ENCODE measurements around the gene BCO1. TPM values are rescaled to one million over a fixed set of nuclear protein-coding genes. Genes with fewer than 3 reads are reported as not detected.

The BCO1 gene
- total and polyA plus RNA-seq, 2 of the 4 experiments (the other 2 are of a cell fraction), result not detected

- Histone ChIP-seq H3K4ac (ENCODE audit: low read depth, low read length) (no peak overlapping the region), H3K27ac (ENCODE audit: insufficient read depth, low read length) (no peak overlapping the region), H2BK20ac (ENCODE audit: low read depth, low read length) (no peak overlapping the region), H3K4me2 (ENCODE audit: low read depth, low read length) (no peak overlapping the region), H2BK5ac (ENCODE audit: low read depth, low read length, poor library complexity, severe bottlenecking) (no peak overlapping the region), H3K9me1 (ENCODE audit: insufficient read depth, low read length) (peaks cover 17% of the 10 kb centered on the region), H2AK9ac (replicated peaks; ENCODE audit: low read depth, low read length, poor library complexity) (no peak overlapping the region), H3K9ac (ENCODE audit: low read depth, low read length) (no peak overlapping the region), H4K91ac (ENCODE audit: insufficient read depth, low read depth, low read length) (no peak overlapping the region), H3K9me3 (ENCODE audit: control insufficient read depth, insufficient read depth, low read length) (no peaks in the 10 kb centered on the region), H4K8ac (ENCODE audit: low read depth in 2 of 2, low read length in 2 of 2) (no peak overlapping the region), H2BK120ac (ENCODE audit: low read depth, low read length) (no peak overlapping the region), H3K14ac (replicated peaks; ENCODE audit: low read depth, low read length) (no peak overlapping the region), H3K79me1 (ENCODE audit: low read depth in 1 of 2, low read length in 2 of 2) (peaks cover 24 to 68% of the 10 kb centered on the region in 2 experiments), H3K23ac (ENCODE audit: low read depth, low read length) (no peak overlapping the region), H4K5ac (ENCODE audit: low read depth, low read length) (no peak overlapping the region), H2AFZ (replicated peaks; ENCODE audit: low read length, poor library complexity) (no peak overlapping the region), H2BK15ac (ENCODE audit: low read depth, low read length) (no peak overlapping the region), H3K4me1 (ENCODE audit: control insufficient read depth, insufficient read depth, low read length) (peaks cover 10% of the 10 kb centered on the region), H3K27me3 (ENCODE audit: control insufficient read depth, insufficient read depth, low read length) (no peaks in the 10 kb centered on the region), H3K56ac (ENCODE audit: extremely low read depth, insufficient read depth, low read length) (no peak overlapping the region), H2AK5ac (ENCODE audit: low read depth, low read length) (no peak overlapping the region), H3K4me3 (ENCODE audit: insufficient read depth, low read depth, low read length) (no peak overlapping the region), H3K18ac (ENCODE audit: low read depth, low read length) (no peak overlapping the region), H3K36me3 (ENCODE audit: control insufficient read depth, insufficient read depth, low read length) (no peaks in the 10 kb centered on the region), H4K20me1 (ENCODE audit: insufficient read depth, low read length) (peaks cover 28% of the 10 kb centered on the region; the same call in 1 of the 2 replicates)
- TF ChIP-seq CEBPB (IDR thresholded peaks at IDR 0.05; ENCODE audit: low read depth, low read length) (no peak), POLR2A (IDR thresholded peaks at IDR 0.05; ENCODE audit: low read depth, low read length) (no peak), RFX5 (IDR thresholded peaks at IDR 0.05; ENCODE audit: low read depth, low read length) (no peak), RAD21 (IDR thresholded peaks at IDR 0.05; ENCODE audit: low read length) (no peak), CHD1 (IDR thresholded peaks at IDR 0.05; ENCODE audit: low read depth, low read length) (no peak), FOS (IDR thresholded peaks at IDR 0.05; ENCODE audit: low read depth, low read length) (no peak), USF2 (IDR thresholded peaks at IDR 0.05; ENCODE audit: low read depth, low read length) (no peak), RCOR1 (IDR thresholded peaks at IDR 0.05; ENCODE audit: insufficient replicate concordance, low read length) (no peak), BHLHE40 (IDR thresholded peaks at IDR 0.05; ENCODE audit: low read depth, low read length) (no peak), CTCF (conservative IDR thresholded peaks at IDR 0.05; ENCODE audit: low read depth, low read length) (no peak), MAZ (IDR thresholded peaks at IDR 0.05; ENCODE audit: borderline replicate concordance, low read depth, low read length) (no peak), ELK1 (IDR thresholded peaks at IDR 0.05; ENCODE audit: borderline replicate concordance, low read depth, low read length) (no peak), NFE2L2 (IDR thresholded peaks at IDR 0.05; ENCODE audit: low read depth, low read length) (no peak), MXI1 (IDR thresholded peaks at IDR 0.05; ENCODE audit: borderline replicate concordance, low read depth, low read length) (no peak)
- no CpG with 5 or more reads among the region's 2 CpGs for WGBS, 2 experiments (ENCODE audit: extremely low coverage in 2 of 2, insufficient read length in 1 of 2)
- ChIA-PET POLR2A (ENCODE audit: unreplicated experiment) (no interaction called here), CTCF (interaction anchor here (0.5 kb wide), 1 partner anchor 128 kb away, joined by 3 read pairs; no protein-coding TSS in a partner anchor)
- ATAC-seq (ENCODE audit: low read depth), result no peak
- dilution Hi-C loops (cut with HindIII; ENCODE audit: low sequenced_read_pairs, unreplicated experiment), result no loop called here
- in situ Hi-C loops (cut with MboI; ENCODE audit: low sequenced_read_pairs), result no loop called here
- no TSS peak for BruUV-seq (replicated peaks)
- no peak for DNase-seq
- intact Hi-C loops (cut with micrococcal nuclease), result no loop called here
These were observed 82.5 kb downstream of the BCO1 start for GRCh38 chr16:81321039-81321438.

Measured in IMR-90 (cell line).